GM12872 (cell line): Measurements from ENCODE around the gene VPS4A.

Experiments used
- CTCF ChIP-seq: IDR thresholded peaks from 3 replicates; pipeline ENCODE4 v1.5.1; 2011; ENCODE audit warnings: low read depth, mild to moderate bottlenecking, low read length, moderate library complexity; ENCODE audit not compliant: insufficient read depth

VPS4A gene

GRCh38 chr16:69319381-69319780, 8.2 kb downstream of the VPS4A start:
- TF ChIP-seq CTCF: no peak

- TF ChIP-seq CTCF: no peak
Measured at GRCh38 chr16:69319826-69320739, 8.9 kb downstream of the VPS4A start.

GRCh38 chr16:69320740-69321073, 9.6 kb downstream of the VPS4A start:
- no peak for TF ChIP-seq CTCF

- TF ChIP-seq CTCF: no peak
Measured at GRCh38 chr16:69321080-69321479, 9.9 kb downstream of the VPS4A start.

- TF ChIP-seq CTCF: no peak
Measured at GRCh38 chr16:69322343-69322742, 11.2 kb downstream of the VPS4A start.

- no peak for TF ChIP-seq CTCF
Measured at GRCh38 chr16:69323415-69323814, 12.3 kb downstream of the VPS4A start.

GRCh38 chr16:69324013-69324531, 12.9 kb downstream of the VPS4A start:
- no peak for TF ChIP-seq CTCF
